ENCODE results near the gene RAP1GAP2. TPM values are rescaled to one million over a fixed set of nuclear protein-coding genes. Genes with fewer than 3 reads are reported as not detected.
"Not testable (repeated sequence)": the region's sequence is repeated elsewhere in the genome, so short reads cannot be mapped to it uniquely, and the experiment has no call there.

Gene RAP1GAP2
- polyA plus RNA-seq, 1 experiment = 2.8 TPM

- POLR2A ChIA-PET = no interaction called here
- CTCF ChIA-PET = no interaction called here
- Histone ChIP-seq H3K27me3 (ENCODE audit: control insufficient read depth, insufficient read depth, low read length) (peaks cover 27% of the 10 kb centered on the region), H3K27ac (ENCODE audit: low read depth, low read length) (no peak overlapping the region), H3K9me3 (ENCODE audit: control insufficient read depth, insufficient read depth, low read length) (peaks cover 4% of the 10 kb centered on the region), H3K4me3 (ENCODE audit: low read depth, low read length) (no peak overlapping the region)
- no peak for DNase-seq (ENCODE audit: low read depth, low spot score)
- no peak for TF ChIP-seq CTCF (IDR thresholded peaks at IDR 0.05; ENCODE audit: low read depth, low read length)
Observed at GRCh38 chr17:2780931-2781454, 15.2 kb upstream of the RAP1GAP2 start.

GRCh38 chr17:2781598-2781997 lies 14.6 kb upstream of the RAP1GAP2 start:
- DNase-seq (ENCODE audit: low read depth, low spot score); POLR2A ChIA-PET; H3K9me3 ChIP-seq (ENCODE audit: control insufficient read depth, insufficient read depth, low read length); H3K4me3 ChIP-seq (ENCODE audit: low read depth, low read length); H3K27ac ChIP-seq (ENCODE audit: low read depth, low read length); CTCF ChIA-PET: not testable (repeated sequence)
- H3K27me3 ChIP-seq (ENCODE audit: control insufficient read depth, insufficient read depth, low read length) = peaks cover 23% of the 10 kb centered on the region

- Histone ChIP-seq H3K27me3 (ENCODE audit: control insufficient read depth, insufficient read depth, low read length) (peaks cover 20% of the 10 kb centered on the region), H3K9me3 (ENCODE audit: control insufficient read depth, insufficient read depth, low read length) (peaks cover 4% of the 10 kb centered on the region), H3K27ac (ENCODE audit: low read depth, low read length) (no peak overlapping the region), H3K4me3 (ENCODE audit: low read depth, low read length) (no peak overlapping the region)
- POLR2A ChIA-PET = no interaction called here
- peak; percentile 15 for DNase-seq (ENCODE audit: low read depth, low spot score)
- CTCF ChIA-PET = no interaction called here
- TF ChIP-seq CTCF (IDR thresholded peaks at IDR 0.05; ENCODE audit: low read depth, low read length) = no peak
Observed at GRCh38 chr17:2782055-2782454, 14.2 kb upstream of the RAP1GAP2 start.

- Histone ChIP-seq H3K27me3 (ENCODE audit: control insufficient read depth, insufficient read depth, low read length) (peaks cover 8% of the 10 kb centered on the region), H3K27ac (ENCODE audit: low read depth, low read length) (no peak overlapping the region), H3K9me3 (ENCODE audit: control insufficient read depth, insufficient read depth, low read length) (peaks cover 4% of the 10 kb centered on the region), H3K4me3 (ENCODE audit: low read depth, low read length) (no peak overlapping the region)
- ChIA-PET CTCF (interaction anchor here (0.6 kb wide), 1 partner anchor 108 kb away, joined by 3 read pairs; no protein-coding TSS in a partner anchor), POLR2A (no interaction called here)
- DNase-seq (ENCODE audit: low read depth, low spot score) = no peak
- no peak for TF ChIP-seq CTCF (IDR thresholded peaks at IDR 0.05; ENCODE audit: low read depth, low read length)
Observed at GRCh38 chr17:2783310-2784030, 12.8 kb upstream of the RAP1GAP2 start.

- H3K9me3 ChIP-seq (ENCODE audit: control insufficient read depth, insufficient read depth, low read length) = peaks cover 4% of the 10 kb centered on the region
- POLR2A ChIA-PET = interaction anchor here (0.6 kb wide), 1 partner anchor 1001 kb away, joined by 6 read pairs; no protein-coding TSS in a partner anchor
- no peak overlapping the region for H3K4me3 ChIP-seq (ENCODE audit: low read depth, low read length)
- H3K27ac ChIP-seq (ENCODE audit: low read depth, low read length) = no peak overlapping the region
- TF ChIP-seq CTCF (IDR thresholded peaks at IDR 0.05; ENCODE audit: low read depth, low read length) = no peak
- H3K27me3 ChIP-seq (ENCODE audit: control insufficient read depth, insufficient read depth, low read length) = no peaks in the 10 kb centered on the region
- CTCF ChIA-PET = interaction anchor here (2.4 kb wide), 1 partner anchor 228 kb away, joined by 9 read pairs; no protein-coding TSS in a partner anchor
- DNase-seq (ENCODE audit: low read depth, low spot score) = no peak
Observed at GRCh38 chr17:2784864-2785263, 11.4 kb upstream of the RAP1GAP2 start.

GRCh38 chr17:2785376-2785775 lies 10.9 kb upstream of the RAP1GAP2 start:
- H3K9me3 ChIP-seq (ENCODE audit: control insufficient read depth, insufficient read depth, low read length); DNase-seq (ENCODE audit: low read depth, low spot score); H3K27ac ChIP-seq (ENCODE audit: low read depth, low read length); H3K27me3 ChIP-seq (ENCODE audit: control insufficient read depth, insufficient read depth, low read length); H3K4me3 ChIP-seq (ENCODE audit: low read depth, low read length): not testable (repeated sequence)
- POLR2A ChIA-PET = interaction anchor here (0.6 kb wide), 1 partner anchor 1001 kb away, joined by 6 read pairs; no protein-coding TSS in a partner anchor
- CTCF ChIA-PET = interaction anchor here (1.0 to 2.4 kb wide), 3 partner anchors 13 to 227 kb away, joined by 3 to 9 read pairs (median 3); no protein-coding TSS in a partner anchor

Data from AG04450 (cell line).